ENCODE measurements around the gene NDEL1.

Gene NDEL1

DNA sequence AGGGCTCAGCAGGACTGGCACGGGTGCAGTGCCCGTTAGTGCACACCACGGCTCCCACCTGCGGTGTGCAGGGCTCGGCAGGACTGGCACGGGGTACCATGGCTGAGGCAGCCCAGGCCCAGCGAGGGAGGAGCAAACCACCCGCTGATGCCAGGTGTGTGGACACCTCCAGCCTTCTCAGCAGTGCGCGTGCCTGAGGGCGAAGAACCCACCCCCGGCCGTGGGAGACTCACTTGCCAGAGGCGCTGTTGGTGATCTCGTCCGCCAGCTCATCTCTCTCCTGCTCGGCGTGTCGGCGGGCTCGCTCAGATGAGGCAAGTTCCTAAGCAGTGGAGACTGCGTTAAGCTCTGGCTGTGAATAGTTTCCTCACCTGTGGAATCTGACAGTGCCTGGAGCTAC lies 45.4 kb downstream of the NDEL1 start:
- no peak for DNase-seq

DNA sequence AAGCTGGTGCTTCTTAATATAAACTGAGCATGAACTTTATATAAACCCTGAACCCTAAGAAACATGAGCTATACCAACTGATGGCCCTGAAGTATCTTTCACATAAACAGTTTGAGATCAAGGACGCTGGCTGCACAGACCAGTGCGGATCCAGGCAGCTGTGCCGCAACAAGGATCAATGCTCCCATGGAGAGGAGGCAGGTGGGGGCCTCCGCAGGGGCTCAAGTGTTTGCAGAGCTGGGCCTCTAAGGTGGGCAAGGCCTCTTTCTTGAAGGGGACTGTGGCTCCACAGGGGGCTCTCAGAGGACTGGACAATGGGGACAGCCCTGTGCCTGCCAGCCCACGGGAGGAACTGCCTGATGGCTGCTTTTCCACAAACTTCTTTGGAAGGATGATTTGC lies 46.0 kb downstream of the NDEL1 start:
- DNase-seq: no peak

DNA sequence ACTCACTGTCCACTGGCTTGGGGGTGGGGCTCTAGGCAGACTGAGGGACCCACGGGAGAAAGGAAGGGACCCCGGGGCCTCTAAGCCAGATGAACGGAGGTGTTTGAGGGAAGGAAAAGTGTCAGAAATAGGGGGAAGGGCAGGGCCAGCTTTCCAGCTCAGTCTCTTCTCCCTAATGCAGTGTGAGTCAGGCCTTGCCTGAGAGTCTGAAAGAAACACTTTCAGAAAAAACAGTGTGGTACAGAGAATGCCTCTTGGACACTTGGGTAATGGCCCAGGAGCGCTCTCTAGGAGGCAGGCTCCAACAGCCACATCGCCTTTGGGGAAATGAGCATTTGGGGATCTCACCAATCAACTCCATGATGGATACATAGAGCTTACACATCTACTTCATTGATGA lies 46.9 kb downstream of the NDEL1 start:
- no peak for DNase-seq

DNA sequence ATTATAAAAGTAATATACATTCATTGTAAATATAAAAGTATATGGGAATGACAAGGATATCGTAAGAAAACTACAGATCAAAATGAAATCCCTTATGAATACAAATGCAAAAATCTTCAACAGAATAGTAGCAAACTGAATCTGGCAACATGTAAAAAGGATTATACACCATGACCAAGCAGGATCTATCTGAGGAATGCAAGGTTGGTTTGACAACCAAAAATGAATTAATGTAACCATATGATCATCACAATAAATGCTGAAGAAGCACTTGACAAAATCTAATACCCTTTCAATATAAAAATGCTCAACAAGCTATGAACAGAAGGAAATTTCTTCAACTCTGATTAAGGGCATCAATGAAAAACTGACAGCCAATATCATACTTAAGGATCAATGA lies 48.8 kb downstream of the NDEL1 start:
- DNase-seq: no peak

DNA sequence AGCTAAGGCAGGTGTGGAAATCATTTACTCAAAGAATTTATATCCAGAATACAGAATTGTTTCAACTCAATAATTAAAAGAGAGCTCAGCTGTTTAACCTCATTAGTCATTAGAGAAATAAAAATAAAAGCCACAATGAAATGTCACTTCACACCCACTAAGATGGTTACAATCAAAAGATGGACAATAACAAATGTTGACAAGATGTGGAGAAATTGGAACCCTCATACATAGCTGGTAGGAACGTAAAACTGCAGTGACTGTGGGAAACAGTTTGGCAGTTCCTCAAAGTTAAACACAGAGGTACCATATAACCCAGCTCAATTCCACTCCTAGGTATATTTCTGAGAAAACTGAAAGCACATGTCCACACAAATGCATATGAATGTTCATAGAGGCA lies 49.8 kb downstream of the NDEL1 start:
- DNase-seq: no peak

DNA sequence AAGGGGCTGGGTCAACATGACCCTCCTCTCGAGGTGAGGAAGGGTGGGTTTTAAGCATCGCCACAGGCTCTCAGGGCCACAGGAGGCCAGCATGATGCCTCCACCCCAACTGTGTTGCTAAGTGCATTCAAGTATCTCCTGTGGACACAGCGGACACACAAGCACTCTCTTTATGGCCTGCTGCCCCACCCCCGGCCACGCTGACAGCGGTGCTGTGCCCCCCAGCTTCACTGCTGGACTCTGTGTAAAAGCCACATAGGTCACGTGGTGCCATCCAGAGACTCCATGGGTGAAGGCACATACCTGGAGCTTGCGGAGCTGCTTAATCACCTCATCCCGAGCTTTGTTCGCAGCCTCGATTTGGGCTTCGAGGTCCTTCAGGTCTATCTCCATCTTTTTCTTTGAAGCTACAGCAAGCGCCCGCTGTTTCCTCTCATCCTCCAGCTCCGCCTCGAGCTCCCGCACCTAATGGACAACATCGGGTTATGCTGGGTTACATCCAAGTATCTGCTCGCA lies 51.5 kb downstream of the NDEL1 start:
- no peak for DNase-seq

DNA sequence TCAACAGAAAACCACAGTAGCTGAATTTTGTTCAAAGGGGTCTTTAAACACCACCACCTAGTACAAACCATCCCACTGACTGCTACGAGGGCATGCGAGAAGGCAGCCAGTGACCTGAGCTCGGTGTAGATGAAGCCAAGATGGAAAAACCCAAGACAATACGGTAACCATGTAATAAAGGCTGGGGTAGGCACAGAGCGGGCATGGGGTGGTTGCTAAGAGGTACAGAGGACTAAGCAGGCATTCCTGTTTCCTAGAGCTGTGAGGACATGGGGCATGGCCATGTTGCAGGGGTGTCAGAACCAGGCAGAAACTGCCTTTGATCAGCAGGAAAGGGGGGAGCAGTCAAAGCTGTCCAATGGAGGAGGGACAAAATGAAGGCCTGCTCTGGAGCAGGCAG lies 52.1 kb downstream of the NDEL1 start:
- DNase-seq: no peak

DNA sequence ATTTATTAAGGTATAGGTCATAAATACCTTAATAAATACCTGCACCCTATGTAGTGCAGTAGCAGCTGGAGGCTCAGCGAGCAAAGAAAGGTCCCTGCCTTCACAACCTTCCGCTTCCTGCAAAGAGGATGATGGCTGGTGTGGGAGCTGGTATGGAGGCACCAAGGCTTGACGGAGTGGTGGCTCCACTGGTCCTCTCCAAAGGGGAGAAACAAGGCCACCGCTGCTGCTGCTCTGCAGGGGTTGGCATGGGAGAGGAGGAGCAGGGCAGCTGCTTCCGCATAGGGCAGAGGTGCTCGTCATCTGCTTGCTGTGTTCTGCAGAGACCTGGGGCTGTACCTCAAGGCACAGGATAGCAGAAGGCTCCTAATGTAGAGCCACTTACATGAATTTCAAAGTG lies 52.8 kb downstream of the NDEL1 start:
- DNase-seq: no peak

DNA sequence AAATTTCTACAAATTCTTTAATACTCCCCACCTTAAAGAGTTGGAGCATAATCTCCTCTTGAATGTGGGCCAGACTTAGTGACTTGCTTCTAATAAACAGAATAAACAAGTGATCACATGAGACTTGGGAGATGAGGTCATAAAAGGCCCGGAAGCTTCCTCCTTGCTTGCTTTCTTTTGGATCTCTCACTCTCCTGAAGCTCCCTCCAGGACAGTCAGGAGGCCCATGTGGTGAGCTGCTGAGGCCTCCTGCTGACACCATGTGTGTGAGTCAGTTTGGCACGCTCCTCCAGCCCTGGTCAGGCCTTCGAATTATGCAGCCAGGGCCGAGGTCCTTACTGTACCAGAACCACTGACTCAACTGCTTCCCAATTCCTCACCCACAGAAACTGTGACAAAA lies 53.2 kb downstream of the NDEL1 start:
- DNase-seq: no peak

DNA sequence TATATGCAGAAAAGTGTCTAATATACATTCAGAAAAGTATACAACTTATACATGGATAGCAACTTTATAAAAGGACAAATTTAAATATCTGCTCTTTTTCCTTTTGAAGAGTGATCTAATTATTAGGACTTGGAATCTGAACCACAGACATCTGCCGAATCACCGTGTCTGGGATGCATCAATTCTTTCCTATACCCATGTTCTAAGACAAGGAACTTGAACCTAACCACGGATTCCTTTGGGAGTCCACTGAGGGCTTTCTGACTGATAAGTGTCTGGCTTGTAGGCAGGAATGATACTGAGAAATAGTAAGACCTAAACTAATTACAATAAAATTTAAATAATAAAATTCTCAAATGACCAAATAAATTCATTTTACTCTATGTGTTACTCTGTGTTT lies 54.2 kb downstream of the NDEL1 start:
- no peak for DNase-seq

DNA sequence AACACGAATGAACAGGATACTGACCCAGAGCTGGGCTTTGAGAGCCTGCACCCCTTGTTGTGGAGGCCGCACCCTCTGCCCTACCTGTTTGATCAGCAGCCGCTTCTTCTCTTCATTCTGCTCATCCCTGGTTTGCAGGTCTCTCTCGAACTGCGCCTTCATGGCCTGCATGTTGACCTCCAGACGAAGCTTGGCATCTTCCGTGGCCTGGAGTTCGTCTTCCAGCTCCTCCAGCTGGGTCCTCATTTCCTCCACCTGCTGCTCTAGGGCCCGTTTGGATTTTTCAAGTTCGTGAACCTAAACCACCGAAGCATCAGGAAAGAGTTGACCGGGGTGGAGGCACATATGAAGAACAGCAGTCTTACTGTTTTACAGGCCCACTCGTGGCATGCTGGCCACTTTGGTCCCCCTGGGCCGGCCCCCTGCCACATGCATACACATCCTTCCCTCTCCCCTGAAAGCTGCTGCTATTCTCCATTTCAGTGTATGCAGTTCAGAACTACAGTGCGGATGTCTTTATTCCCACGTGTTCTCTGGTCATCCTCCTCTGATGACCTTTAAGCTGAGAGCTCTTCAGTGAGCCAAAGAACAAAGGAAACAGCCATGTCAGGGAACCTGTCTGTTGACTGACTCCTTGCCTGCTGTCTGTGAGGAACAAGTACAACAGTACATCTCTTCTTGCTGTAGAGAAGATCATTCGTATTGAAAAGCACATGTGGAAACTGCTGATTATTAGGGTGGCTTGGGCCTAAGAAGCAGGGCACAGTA lies 54.8 kb downstream of the NDEL1 start:
- DNase-seq: no peak

DNA sequence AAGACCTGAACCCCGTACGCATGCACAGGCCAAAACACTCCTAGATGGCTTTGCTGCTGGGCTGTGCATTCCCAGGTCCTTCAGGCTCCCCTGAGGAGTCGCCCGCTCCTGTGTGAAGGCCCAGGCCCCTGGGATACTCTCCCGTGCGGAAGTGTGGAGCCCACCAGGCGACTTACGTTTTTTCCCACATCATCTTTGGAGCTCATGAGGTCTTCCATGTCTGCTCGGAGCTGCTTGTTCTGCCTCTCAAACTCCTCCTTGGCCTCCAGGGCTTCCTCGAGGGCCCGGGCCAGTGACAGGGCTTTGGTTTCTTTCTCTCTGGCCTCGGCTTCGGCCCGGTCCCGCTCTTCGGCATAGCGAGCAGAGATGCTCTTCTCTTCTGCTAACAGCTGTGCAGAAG lies 56.4 kb downstream of the NDEL1 start:
- no peak for DNase-seq

DNA sequence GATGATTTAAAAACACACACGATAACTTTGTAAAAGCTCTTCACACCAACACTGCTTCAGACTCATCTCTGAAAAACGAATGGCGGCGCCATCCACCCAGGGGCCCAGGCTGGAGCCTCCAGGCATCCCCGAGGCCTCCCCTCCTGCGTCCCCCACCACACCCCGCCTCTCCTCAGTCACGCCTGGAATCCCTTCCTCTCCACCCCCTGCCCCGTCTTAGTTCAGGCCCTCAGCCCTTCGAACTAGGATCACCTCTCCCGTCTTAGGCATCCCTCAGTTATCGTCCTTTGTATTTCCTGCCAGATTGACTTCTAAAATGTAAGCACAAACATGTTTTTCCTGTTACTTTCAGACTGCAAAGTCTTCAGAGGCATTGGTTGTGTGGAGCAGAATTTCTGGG lies 58.3 kb downstream of the NDEL1 start:
- no peak for DNase-seq

DNA sequence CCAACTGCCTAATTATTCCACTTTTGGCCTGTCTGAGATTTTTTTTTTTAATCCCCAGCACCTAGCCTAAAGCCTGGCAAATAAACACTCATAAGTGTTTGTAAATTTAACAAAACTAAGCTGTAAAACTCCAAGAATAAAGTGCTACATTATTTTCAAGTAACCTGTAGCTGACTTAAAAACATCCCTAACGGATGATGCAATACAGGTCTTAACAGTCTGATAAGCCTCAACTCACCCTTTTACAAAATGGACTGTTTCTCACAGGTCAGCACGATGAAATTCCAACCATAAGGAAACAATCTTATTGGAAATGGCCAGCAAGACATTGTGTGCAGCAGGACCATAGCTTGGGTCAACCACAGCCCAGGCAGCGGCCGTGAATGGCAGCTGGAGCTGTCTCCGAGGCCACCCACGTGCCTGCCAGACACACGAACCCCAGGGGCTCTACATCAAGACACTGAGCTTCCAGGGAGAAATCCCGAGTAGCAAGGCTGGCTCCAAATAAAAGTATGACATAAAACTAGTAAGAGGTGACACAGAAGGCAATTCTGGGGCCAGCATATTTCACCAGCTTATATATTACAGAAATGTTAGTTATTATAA lies 58.9 kb downstream of the NDEL1 start:
- DNase-seq: no peak

DNA sequence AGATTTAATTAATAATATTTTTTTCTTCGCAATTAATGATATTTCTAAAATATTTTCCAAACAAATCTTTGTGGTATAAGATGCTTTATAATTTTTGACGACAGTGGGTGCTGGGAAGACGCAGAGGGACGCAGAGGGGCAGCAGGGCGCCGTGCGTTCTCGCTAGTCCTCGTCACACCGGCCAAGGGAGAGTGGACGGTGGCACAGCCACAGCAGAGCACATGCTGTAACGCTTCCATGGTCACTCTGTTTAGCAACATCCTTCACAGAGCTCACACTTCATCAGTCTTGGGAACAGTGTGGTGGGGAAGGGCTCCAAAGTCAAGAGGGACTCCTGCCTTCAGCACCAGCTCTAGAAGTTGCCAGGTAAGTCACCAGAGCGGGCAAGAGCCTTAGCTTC lies 60.4 kb downstream of the NDEL1 start:
- no peak for DNase-seq

DNA sequence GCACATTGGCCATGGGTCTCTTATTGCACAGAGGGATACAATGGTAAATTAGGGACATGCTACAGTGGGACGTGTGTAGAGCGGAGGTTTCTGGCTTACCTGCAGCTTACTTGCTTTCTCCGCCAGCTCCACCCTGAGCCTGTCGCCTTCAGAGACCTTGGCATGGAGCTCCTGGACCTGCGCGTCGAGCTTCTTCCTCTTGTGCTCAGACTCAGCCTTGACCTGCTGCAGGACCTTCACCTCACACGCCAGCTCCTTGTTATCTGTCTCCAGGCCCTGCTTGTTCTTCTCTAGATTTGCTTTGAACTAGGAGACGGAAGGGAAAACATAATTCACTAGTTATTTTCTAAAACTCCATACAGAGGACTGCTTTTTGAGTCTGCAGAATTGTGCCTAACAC lies 63.5 kb downstream of the NDEL1 start:
- DNase-seq: no peak

DNA sequence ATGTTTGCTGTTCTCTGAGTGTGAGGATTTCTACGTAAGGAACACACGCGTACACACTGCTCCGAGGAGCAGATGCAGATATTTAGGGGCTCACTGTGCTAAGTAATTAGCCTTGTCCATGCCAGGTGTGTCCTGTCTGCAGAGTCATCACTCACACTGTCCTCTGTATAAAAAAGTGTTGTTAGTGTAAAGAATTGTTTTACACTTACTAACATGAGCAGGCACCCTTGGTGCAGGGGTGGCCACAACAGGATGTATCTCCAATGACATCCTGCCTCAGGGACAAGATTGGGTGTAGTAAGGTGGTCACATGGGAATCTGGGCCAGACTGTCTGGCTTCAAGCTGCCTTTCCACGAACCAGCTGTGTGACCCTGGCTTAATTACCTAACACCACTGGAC lies 63.9 kb downstream of the NDEL1 start:
- DNase-seq: no peak

DNA sequence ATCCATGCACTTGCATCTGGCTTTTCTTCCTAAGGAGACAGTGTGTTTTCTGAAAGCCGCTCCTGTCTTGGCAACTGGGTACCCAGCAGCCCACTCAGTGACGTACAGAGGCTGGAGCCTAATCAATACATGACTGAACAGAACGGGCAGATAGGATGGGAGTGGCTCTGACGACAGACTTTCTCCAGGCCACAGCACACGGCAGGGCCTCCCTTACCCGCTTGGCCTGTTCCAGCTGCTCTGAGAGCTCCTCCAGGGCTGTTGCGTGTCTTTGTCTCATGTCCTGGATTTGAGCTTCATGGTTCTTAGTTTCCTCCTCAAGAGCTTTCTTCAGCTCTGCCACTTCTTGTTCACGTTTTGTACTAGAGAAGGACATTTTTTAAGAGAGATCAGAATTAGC lies 64.9 kb downstream of the NDEL1 start:
- no peak for DNase-seq

DNA sequence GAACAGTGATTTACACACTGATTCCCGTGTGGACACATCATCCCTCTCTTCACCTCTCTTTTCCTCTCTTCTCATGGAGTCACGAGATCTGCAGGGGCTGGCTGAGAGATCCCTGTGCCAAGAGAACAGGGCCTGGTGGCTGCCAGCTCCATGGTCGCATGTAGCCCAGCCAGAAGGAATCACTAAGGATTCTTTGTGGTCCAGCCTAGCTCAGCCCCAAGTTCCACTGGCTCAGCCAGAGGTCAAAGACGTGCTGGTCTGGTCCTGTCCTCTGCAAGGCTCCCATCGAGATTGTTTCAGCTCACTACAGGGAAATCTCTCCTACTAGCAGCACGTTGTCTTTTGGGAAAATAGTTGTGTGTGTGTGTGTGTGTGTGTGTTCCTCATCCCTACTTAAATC lies 66.4 kb downstream of the NDEL1 start:
- no peak for DNase-seq

DNA sequence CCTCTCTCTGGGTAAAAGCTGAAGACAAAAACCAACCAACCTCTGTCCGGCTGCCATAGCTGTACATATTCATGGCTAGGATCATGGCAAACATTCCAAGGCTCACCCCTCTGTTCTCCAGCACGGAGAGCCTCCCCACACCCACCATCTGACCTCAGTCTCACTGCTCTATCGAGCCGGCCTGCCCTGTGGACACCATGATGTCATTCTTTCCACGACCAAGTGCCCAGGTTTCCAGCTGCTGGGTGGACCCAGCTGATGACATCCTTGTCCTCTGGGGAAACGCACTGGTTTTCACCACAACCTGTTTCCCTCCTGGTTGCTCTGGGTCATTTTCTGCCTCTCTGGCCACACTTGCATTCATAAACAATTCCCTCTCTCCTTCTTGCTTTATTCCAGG lies 67.7 kb downstream of the NDEL1 start:
- DNase-seq: no peak

DNA sequence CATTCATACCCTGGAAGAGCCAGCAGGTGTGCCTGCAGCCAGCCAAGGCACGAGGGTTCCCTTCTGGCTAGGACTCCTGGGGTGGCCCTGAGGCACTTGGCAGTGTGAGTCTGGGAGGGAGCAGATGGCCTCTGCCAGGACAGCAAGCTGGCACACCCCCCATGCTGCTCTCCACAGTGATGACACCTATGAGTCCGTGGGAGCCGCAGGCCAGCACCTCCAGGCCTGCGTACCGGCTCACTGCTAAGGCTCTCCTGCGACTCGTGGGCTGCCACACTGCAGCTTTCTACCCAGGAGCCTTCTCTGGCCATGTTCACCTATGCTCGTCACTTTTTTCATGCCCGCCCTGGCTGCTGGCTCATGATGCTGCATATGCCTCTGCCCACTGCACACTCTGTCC lies 68.1 kb downstream of the NDEL1 start:
- DNase-seq: no peak

DNA sequence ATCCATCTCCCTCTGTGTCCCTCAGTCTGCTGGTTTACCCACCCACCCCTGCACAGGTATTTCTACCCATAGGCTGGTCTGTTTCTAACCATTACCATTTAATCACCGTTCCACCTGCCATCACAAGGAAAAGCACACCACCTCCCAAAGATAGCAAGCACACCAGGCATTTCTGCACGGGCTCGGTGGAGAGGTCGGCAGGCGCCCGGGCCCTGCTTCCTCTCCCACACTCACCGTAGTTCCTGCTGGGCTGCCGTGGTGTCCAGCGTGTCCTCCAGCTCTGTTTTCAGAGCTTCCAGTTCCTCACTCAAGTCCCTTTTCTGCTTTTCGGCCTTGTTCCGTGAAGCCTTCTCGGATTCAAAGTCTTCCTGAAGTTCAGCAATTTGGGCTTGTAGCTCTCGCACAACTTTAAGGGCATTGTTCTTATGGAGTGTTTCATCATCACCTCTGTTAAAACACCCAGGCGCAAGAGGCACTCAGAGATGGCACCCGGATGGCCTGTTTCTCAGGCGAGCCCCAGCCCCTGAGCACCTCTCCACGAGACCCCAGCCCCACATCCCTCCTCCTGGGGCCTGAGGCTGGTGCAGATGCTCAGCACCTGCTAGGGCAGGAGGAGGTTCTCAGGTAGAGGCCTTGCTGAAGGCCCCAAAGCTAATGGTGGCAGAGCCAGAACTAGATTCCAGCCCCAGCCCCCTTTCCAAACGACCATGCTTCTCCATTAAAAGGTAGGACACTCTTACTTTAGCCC lies 69.0 kb downstream of the NDEL1 start:
- DNase-seq: no peak

DNA sequence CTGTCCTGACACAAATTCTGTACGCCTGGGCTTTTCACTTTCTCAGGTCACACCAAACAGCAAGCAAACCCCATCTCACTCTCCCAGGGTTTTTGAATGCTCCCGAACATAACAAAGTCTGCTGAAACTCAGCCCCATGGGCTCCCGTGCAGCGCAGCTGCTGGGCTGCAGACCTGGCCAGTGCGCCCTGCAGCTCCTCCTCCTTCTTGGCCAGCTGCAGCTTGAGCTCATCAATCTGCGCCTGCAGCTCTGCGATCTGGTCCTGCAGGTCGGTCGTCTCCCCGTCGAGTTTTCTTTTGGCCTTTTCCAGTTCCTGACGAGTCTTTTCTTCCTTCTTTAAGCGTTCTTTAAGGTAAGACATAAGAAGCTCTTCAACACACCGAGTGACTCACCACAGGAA lies 70.5 kb downstream of the NDEL1 start:
- DNase-seq: no peak

DNA sequence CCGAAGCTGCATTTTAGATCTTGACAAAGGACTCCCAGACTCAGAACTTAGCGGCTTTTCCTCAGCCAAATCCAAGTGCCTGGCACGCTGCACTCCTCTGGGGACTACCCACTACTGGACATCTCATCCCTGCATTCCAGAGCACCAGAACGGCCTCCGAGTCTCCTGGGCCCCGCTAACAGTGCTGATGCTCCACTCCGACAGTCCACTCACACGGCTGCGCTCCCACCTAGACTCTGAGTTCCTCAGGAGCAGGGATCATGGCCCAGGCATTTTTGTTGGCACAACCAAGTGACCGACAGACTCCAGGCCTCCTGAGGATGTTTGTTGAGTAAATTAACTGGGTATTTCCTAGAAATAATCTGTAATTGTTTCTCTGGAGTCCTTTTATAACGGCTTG lies 79.1 kb downstream of the NDEL1 start:
- DNase-seq: no peak
